ENCODE data around the gene GPX5. TPM values are rescaled to one million over a fixed set of nuclear protein-coding genes. Genes with fewer than 3 reads are reported as not detected.

GPX5 gene
- total and polyA plus RNA-seq, 10 of the 15 experiments (the other 5 are each of a cell fraction or from before 2014, with no cell fraction given) = not detected

GRCh38 chr6:28485482-28485881 is 40.2 kb upstream of the GPX5 start:
- Histone ChIP-seq H3K27me3 (replicated peaks in 1 of 2; ENCODE audit: control insufficient read depth in 2 of 2, insufficient read depth in 2 of 2, low read length in 1 of 2) (peaks cover 2 to 3% of the 10 kb centered on the region in 2 experiments; a peak in 3 of 4 replicates), H2AFZ (ENCODE audit: control insufficient read depth, low read depth, low read length) (no peak overlapping the region), H3K9ac (ENCODE audit: control insufficient read depth, insufficient read depth, low read length) (no peak overlapping the region), H3K4me3 (no peak overlapping the region), H3K4me1 (ENCODE audit: control insufficient read depth, insufficient read depth, low read length) (no peaks in the 10 kb centered on the region), H3K4me2 (ENCODE audit: control insufficient read depth, insufficient read depth) (no peak overlapping the region), H3K9me3 (replicated peaks; ENCODE audit: control insufficient read depth, insufficient read depth, low read length) (no peaks in the 10 kb centered on the region; the same call in 2 of the 3 replicates), H3K27ac (ENCODE audit: control insufficient read depth, insufficient read depth) (no peak overlapping the region), H3K36me3 (ENCODE audit: control insufficient read depth in 2 of 2, insufficient read depth in 2 of 2, low read length in 1 of 2) (no peaks in the 10 kb centered on the region), H3K79me2 (ENCODE audit: control insufficient read depth, insufficient read depth, low read length) (no peaks in the 10 kb centered on the region), H4K20me1 (ENCODE audit: control insufficient read depth, insufficient read depth) (no peaks in the 10 kb centered on the region)
- ATAC-seq (no peak), FAIRE-seq (no peak), DNase-seq (ENCODE audit: low read depth, low spot score) (no peak)
- ChIA-PET SMC1A (ENCODE audit: uncharacterized antibody, unreplicated experiment) (no interaction called here), CTCF (no interaction called here), RAD21 (ENCODE audit: unreplicated experiment) (no interaction called here), POLR2A (no interaction called here)
- 72% methylated on average over 3 of the region's 3 CpGs for WGBS (ENCODE audit: insufficient coverage, insufficient replicate concordance, low lambda C conversion rate, missing lambda C conversion rate)
- no peak for TF ChIP-seq ATF2 (IDR thresholded peaks at IDR 0.05; ENCODE audit: low read length)
- TF ChIP-seq RBBP5 (conservative IDR thresholded peaks at IDR 0.05) = no peak
- TF ChIP-seq RAD21 (IDR thresholded peaks at IDR 0.05; ENCODE audit: insufficient read depth, low read depth, low read length) = no peak
- no peak for TF ChIP-seq CBX5 (IDR thresholded peaks at IDR 0.05; ENCODE audit: low read depth)
- no peak for TF ChIP-seq IRF4 (IDR thresholded peaks at IDR 0.05; ENCODE audit: low read depth, low read length)
- TF ChIP-seq ZNF207 (IDR thresholded peaks at IDR 0.05; ENCODE audit: borderline replicate concordance) = no peak
- TF ChIP-seq E2F4 (IDR thresholded peaks at IDR 0.05; ENCODE audit: low read depth, low read length) = no peak
- no peak for TF ChIP-seq TAF1 (IDR thresholded peaks at IDR 0.05; ENCODE audit: borderline replicate concordance, low read depth, low read length)
- TF ChIP-seq MYB (IDR thresholded peaks at IDR 0.05; ENCODE audit: borderline replicate concordance, low read depth, low read length) = no peak
- TF ChIP-seq, protein P1, sequence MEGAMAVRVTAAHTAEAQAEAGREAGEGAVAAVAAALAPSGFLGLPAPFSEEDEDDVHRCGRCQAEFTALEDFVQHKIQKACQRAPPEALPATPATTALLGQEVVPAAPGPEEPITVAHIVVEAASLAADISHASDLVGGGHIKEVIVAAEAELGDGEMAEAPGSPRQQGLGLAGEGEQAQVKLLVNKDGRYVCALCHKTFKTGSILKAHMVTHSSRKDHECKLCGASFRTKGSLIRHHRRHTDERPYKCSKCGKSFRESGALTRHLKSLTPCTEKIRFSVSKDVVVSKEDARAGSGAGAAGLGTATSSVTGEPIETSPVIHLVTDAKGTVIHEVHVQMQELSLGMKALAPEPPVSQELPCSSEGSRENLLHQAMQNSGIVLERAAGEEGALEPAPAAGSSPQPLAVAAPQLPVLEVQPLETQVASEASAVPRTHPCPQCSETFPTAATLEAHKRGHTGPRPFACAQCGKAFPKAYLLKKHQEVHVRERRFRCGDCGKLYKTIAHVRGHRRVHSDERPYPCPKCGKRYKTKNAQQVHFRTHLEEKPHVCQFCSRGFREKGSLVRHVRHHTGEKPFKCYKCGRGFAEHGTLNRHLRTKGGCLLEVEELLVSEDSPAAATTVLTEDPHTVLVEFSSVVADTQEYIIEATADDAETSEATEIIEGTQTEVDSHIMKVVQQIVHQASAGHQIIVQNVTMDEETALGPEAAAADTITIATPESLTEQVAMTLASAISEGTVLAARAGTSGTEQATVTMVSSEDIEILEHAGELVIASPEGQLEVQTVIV (IDR thresholded peaks at IDR 0.05; ENCODE audit: borderline replicate concordance, partially characterized antibody) = no peak
- no peak for TF ChIP-seq HDAC2 (IDR thresholded peaks at IDR 0.05)
- no peak for TF ChIP-seq FOXM1 (IDR thresholded peaks at IDR 0.05; ENCODE audit: low read depth, low read length)
- no TSS peak for BruUV-seq (replicated peaks)
- in situ Hi-C loops (cut with MboI) = no loop called here
- intact Hi-C loops (cut with micrococcal nuclease; ENCODE audit: unreplicated experiment) = loop anchor here (5.0 kb wide), 1 partner anchor 88 kb away; the partner anchor contains the start of gene ZSCAN12
